ENCODE data around the gene FBRSL1.

DNA sequence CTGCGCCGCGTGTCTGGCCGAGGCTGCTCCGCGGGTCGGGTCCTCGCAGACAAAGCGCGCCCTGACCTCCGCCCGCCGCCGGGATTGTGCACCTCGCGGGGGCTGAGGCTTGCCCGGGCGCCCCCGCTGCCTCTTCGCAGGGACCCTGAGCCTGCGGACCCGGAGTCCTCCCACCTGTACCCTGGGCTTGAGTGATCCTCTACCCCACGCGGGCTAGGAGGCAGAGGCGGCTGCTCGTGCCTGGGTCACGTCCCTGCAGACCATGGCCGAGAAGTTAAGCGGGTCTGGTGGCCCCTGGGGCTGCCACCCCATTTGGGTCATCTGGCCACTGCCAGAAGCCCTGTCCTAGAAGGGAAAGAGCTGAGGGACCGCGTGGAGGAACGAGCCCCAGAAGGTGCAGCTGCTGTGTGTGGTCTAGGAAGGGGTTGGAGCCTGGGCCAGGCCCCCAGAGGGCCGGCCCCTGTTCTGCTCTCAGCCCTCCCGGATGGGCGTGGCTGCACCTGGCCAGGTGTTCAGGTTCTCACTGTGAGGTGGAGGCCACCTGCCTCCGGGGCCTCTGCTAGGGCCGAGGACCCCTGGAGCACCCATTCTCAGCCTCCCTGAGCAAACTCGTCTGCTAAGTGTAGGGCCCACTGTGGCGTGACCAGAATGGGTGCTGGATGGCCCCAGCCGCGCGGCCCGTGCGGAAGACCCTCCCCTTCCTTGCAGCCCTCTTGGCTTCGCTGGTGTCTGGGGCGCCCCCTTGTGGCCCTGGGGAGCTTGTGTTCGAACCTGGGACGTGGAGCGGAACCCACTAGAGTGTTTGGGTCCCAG, 70.9 kb downstream of the FBRSL1 start:
- TF ChIP-seq CTCF (conservative IDR thresholded peaks at IDR 0.05; ENCODE audit: low read depth, low read length) (peak; percentile 96), EZH2 (IDR thresholded peaks at IDR 0.05; ENCODE audit: borderline replicate concordance, low read depth, low read length, poor library complexity, severe bottlenecking) (no peak)
